NCI-H2081 (cell line): ENCODE results near the gene MFN2.

Source experiments
- DNase-seq, 2 experiments: peaks; one replicate each; lab custom pipeline; 2025; lab: John Stamatoyannopoulos, UW

The MFN2 gene

DNA sequence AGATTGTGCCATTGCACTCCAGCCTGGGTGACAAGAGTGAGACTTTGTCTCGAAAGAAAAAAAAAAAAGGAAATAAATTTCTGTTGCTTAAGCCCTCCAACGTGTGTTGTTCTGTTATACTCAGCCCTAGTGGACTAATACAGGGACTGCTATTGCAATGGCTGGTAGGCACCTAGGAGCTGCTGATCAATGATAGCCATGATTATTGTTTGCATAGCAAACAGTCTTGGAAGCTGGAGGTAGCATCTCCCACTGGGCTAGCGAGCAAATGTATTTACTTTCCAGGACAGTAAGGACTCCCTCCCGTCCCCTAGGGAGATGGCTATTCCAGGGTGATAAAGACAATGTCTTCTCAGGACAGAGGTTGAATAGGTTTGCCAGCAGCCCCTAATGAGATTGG, 69.4 kb downstream of the MFN2 start:
- no peak for DNase-seq

DNA sequence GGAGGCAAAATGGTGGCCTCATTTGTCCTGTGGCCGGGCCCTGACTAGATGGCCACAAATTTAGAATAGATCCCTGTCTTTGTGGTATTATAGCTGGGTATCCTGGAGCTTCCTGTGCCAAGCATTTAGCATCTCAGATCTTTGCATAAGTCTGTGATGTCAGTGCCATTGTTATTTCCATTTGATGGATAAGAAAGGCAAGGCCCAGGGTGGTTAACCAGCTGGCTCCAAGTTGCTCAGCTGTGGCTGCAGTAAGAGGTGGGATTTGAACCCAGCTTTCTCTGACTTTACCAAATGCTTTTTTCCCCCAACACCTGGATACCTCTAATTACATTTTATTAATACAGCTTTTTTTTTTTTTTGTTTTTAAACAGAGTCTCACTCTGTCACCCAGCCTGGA, 71.1 kb downstream of the MFN2 start:
- DNase-seq = no peak

DNA sequence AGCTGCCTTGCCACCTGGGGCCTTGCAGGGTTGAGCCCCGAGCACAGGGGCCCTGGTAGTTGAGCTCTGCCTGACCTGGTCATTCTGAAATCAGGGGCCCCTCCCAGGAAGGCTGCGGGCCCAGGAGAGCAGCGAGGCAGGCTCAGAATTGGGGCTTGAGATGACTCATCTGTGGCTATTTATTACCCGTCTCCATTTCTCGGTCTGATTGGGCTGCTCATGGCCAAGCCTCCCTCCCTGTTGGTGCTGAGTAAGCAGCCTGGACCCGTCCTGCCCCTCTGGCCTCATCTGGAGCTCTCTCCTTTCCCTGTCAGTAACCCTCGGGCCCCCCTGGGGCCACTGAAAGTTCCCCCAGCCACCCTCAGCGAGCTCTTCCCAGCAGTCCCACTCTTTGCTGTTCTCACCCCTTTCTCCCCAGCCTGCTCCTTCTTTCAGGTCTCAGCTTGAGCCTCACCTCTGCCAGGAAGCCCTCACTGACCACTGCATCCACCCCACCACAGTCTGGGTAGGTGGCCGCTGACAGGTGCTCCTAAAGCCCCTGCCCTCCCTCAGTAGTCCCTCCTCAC, 71.8 kb downstream of the MFN2 start:
- DNase-seq = no peak

DNA sequence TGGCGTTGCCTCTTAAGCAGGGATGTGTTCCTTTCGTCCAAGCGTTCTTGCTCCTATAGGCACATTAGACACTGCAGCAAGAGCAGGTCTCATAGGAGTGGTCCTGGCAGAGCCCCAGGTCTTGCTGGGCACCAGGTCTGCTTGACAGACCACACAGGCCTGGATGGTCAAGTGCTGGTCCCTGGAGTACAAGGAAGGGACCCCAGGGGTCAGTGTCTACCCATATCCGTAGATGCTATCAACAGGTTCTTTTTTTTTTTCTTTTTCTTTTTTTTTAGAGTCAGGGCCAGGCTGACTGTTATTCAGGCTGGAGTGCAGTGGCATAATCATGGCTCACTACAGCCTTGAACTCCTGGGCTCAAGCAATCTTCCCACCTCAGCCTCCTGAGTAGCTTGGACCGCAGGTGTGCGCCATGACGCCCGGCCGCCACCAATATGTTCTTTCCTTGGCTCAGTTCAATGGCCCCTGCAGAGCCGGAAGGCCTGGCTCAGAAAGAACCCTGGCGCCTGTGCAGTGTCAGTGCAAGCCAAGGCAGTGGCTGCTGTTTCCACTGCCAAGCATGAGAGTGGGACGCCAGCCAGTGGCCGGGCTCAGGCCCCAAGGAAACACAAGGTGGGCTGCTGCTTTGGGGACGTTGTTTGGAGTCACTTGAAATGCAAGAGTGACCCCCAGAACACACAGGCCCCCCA, 72.9 kb downstream of the MFN2 start:
- no peak for DNase-seq

DNA sequence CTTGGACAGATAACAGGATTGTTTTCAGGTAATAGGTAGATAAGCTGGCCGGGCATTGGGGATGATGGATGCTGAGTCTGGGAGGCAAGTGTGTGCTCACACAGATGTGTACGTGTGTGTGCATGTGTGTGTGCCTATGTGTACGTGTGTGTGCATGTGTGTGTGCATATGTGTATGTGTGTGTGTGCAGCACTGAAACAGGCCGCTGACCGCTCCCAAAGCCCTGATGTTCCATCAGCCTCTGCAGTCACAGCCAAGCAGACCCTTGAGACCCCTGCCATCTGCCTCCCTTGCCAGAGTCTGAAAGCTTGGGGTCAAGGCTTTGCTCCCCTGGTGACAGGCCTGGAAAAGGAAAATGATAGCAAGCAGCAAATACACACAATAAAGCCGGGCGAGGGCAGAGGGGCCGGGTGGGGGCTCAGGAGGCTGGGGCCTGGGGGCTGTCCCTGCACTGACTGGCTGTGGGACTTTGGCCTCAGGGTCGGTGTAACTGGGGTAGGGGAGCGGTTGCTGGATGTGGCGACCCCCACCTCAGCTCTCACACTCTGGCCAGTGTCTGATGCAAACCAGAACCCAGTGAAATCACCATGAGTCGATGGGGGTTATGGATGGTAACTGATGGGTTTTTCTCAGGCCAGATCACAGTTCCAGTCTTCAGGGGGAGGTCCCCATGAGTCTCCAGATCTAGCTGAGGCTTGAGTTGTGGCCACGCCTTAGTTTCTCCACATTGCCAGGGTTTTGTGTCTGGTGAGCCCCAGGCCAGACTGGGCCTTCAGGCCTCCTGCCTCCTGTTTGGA, 73.7 kb downstream of the MFN2 start:
- no peak for DNase-seq

DNA sequence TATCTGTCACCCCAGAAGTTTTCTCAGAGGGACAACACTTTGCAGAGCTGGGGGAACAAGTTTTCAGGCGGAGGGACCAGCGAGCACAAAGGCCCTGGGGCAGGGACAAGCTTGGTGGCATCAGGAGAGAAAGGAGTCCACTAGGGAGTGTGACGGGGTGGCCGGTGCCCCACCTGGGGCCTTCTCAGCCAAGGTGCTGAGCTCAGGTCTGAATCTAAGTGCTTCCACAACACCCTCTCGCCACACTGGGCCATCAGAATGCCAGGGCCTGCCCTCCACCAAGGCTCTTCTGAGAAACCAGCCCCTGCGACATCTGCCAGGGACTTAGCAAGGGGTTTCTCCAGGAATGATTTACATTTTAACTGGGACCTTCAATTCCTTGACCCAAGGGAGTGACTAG, 75.0 kb downstream of the MFN2 start:
- DNase-seq = no peak

DNA sequence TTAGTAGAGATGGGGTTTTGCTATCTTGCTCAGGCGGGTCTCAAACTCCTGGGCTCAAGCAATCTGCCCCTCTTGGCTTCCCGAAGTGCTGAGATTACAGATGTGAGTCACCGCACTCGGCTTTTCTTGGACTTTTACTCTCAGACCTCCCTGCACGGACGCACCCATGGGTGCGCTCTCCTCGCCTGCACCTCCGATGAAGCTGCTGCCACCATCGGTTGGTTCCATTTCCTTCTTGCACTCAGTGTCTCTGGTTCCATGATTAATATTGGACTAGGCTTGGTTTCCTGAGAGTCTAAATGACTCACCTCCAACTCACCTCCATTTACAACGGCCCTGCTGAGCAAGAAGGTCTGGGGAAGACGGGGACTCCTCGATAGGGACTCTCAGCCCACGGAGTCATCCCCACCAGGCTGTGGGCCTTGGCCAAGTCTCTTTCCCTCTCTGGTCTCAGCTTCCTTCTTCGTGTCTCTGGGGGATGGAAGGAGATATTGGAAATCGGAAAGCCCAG, 76.1 kb downstream of the MFN2 start:
- DNase-seq = no peak

DNA sequence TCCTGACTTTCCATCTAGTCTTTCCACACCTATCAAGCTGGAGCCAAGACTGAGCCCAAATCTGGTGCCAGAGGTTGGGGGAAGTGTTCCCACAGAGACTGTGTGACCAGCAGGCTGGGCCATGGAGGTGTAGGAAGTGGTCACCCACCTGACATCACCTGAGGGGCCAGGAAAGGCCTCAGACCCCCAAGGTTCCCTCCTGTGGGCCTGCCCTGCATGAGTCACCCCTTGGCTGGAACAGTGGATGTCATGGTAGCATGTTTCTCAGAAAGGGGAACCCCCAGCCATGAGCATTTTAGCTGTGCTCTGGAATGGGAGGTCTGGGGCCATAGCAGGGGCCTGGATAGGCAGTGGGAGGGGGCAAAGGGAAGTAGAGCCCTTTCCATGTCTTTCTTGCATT, 77.1 kb downstream of the MFN2 start:
- DNase-seq = no peak

DNA sequence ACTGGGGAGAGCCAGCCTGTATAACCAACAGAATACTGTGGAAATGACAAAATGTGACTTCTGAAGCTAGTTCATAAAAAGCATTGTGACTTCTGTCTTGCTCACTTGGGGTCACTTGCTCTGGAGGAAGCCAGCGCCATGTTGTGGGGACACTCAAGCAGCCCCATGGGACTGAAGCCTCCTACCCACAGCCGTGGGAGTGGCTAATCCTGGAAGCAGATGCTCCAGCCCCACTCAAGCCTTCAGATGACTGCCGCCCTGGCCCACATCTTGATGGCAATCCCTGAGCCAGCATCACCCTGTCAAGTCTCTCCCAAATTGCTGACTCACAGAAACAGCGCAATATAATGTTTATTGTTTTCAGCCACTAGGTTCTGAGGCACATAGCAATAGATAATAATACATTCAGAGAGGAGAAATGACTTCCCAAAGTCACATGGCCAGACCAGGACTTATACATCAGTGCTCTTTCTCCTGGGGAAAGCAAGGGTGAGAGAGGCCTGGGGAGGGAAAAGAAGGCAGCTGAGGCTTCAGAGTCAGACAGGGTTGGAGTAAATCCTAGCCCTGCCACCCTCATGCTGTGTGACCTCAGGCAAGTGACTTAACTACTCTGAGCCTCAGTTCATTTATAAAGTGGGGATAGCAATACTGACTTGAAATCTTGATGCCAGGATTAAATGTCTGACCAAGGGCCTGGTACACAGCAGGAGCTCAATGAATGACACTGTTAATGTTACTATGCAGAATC, 77.9 kb downstream of the MFN2 start:
- no peak for DNase-seq

DNA sequence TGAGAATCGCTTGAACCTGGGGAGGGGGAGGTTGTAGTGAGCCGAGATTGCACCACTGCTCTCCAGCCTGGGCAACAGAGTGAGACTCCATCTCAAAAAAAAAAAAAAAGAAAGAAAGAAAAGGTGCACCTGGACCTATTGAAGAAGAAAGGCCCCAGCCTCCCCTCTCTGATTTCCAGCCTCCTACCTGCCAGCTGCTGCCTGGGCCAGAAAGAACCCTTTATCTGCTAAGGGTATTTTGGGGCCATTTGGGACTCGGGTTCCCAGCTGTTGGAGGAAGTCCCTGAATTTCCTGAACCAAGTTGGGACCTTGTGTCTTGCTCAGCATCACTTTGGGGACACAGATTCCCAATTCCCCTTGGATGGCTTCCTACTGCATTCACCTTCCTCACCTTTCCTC, 79.0 kb downstream of the MFN2 start:
- no peak for DNase-seq

DNA sequence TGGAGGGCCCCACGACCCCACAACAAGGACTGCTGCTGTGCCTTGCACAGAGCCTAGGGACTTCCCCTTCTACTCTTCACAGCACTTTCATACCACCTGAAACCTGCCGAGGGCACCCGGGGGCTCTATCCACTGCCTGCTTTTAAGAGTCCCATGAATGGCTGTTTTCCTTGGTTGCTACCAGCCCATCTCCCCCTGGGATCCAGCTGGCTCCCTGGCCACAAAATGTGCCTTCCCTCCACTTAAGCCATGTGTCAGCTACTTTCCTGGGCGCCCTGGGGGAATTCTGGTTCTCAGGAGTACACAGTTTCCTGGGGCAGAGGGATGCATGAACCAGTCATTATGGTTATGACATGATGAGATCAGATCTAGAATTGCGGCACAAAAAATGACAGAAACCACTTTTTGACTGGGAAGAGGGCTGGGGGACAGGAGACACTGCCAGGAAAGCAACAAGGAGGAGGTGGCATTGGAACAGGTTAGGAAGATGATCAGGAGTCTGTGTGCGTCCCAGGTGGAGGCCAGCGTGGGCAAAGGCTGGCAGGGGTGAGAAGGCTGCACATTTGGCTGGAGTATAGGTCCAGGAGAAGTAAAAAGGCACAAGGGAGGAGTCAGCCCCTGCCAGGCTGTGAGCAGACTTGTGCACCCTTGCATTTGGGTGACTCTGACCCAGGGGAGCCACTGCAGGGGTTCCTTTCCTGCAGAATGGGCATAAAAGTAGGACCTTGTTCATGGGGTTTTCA, 79.6 kb downstream of the MFN2 start:
- DNase-seq = no peak

DNA sequence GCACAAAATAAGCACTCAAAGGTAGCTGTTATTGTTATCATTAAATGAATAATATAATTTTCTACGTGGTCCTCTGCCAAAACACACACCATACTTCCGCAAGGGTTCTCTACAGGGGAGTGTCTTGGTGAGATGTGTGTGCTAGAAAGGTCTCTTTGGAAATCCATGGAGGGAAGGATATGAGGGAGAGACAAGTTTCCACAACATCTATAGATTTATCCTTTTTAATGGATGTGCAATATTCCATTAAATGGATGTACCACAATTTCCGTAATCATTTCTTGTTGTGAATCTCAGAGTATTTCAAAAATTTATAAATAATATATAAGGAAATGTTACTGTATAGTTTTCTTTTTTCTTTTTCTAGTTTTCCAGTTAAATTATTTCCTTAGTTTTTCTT, 80.3 kb downstream of the MFN2 start:
- no peak for DNase-seq
